Stimulated activated CD4-positive, alpha-beta T cell treated with anti-CD3 and anti-CD28 coated beads, Interleukin-15, amount 100 ng/mL, for 1 hour (primary cell): ENCODE data around the gene PDE11A.
A peak's percentile ranks its signal among the peaks of the same experiment; 100 is the strongest.

ENCODE experiments used
- DNase-seq, 2 donors: peaks; one replicate each; pipeline ENCODE4 v3.0.0-alpha.2; 2020; ENCODE audit warnings: low read depth in 1 of 2, low spot score in 1 of 2

The PDE11A gene

GRCh38 chr2:177728920-177729319 is 343.7 kb downstream of the PDE11A start:
- DNase-seq, result no peak

GRCh38 chr2:177728399-177728765 is 344.2 kb downstream of the PDE11A start:
- DNase-seq, result no peak

GRCh38 chr2:177727577-177728398 is 344.8 kb downstream of the PDE11A start:
- no peak for DNase-seq

- no peak for DNase-seq
Measured at GRCh38 chr2:177726931-177727348, 345.6 kb downstream of the PDE11A start.

- peak in 1 of 2 donors; percentile 1 for DNase-seq
Measured at GRCh38 chr2:177724398-177725287, 347.9 kb downstream of the PDE11A start.

- DNase-seq, result no peak
Measured at GRCh38 chr2:177723235-177723634, 349.3 kb downstream of the PDE11A start.

GRCh38 chr2:177721818-177722567 is 350.6 kb downstream of the PDE11A start:
- no peak for DNase-seq

GRCh38 chr2:177721087-177721486 is 351.5 kb downstream of the PDE11A start:
- no peak for DNase-seq

- DNase-seq, result no peak
Measured at GRCh38 chr2:177717831-177718618, 354.6 kb downstream of the PDE11A start.

GRCh38 chr2:177716484-177716883 is 356.1 kb downstream of the PDE11A start:
- DNase-seq, result no peak

- DNase-seq, result no peak
Measured at GRCh38 chr2:177715771-177716170, 356.8 kb downstream of the PDE11A start.

- DNase-seq, result no peak
Measured at GRCh38 chr2:177714704-177715103, 357.9 kb downstream of the PDE11A start.

GRCh38 chr2:177712462-177712861 is 360.1 kb downstream of the PDE11A start:
- no peak for DNase-seq

- DNase-seq, result no peak
Measured at GRCh38 chr2:177711483-177712265, 360.9 kb downstream of the PDE11A start.

GRCh38 chr2:177710889-177711288 is 361.7 kb downstream of the PDE11A start:
- DNase-seq, result no peak

GRCh38 chr2:177709986-177710401 is 362.6 kb downstream of the PDE11A start:
- DNase-seq, result no peak

- DNase-seq, result no peak
Measured at GRCh38 chr2:177708660-177709444, 363.7 kb downstream of the PDE11A start.

- no peak for DNase-seq
Measured at GRCh38 chr2:177708106-177708505, 364.5 kb downstream of the PDE11A start.
